GM19328 (cell line): Measurements from ENCODE around the gene ZNF700.
"Not testable (repeated sequence)": the region's sequence is repeated elsewhere in the genome, so short reads cannot be mapped to it uniquely, and the experiment has no call there.

Source experiments
- ATAC-seq: cut with Tn5 transposase; IDR thresholded peaks from one replicate; pipeline ENCODE4 v1.9.1; 2021; ENCODE audit warnings: mild to moderate bottlenecking, moderate library complexity; ENCODE audit not compliant: unreplicated experiment

The ZNF700 gene

GRCh38 chr19:11987405-11988281, 62.7 kb downstream of the ZNF700 start:
- peak; percentile 63 for ATAC-seq

- no peak for ATAC-seq
Observed at GRCh38 chr19:11989112-11989456, 64.2 kb downstream of the ZNF700 start.

- not testable (repeated sequence) for ATAC-seq
Observed at GRCh38 chr19:11991921-11992320, 67.0 kb downstream of the ZNF700 start.

- no peak for ATAC-seq
Observed at GRCh38 chr19:11995174-11995573, 70.3 kb downstream of the ZNF700 start.
